Mesothelial cell of epicardium (in vitro differentiated cells): ENCODE results near the gene YWHAQ. TPM values are rescaled to one million over a fixed set of nuclear protein-coding genes. Genes with fewer than 3 reads are reported as not detected.

Source experiments
- DNase-seq, 2 experiments: peaks; one replicate each; pipeline ENCODE4 v3.0.0; 2021; ENCODE audit warnings: low spot score in 2 of 2; ENCODE audit not compliant: unreplicated experiment in 2 of 2
- H3K27ac Mint-ChIP-seq: 2 replicates; pipeline ENCODE4 v1.8.0; 2021; ENCODE audit warnings: mixed read lengths
- H3K27me3 Mint-ChIP-seq: 2 replicates; pipeline ENCODE4 v1.8.0; 2021; ENCODE audit warnings: low read depth, mixed read lengths
- H3K36me3 Mint-ChIP-seq: 2 replicates; pipeline ENCODE4 v1.8.0; 2021; ENCODE audit warnings: mixed read lengths
- H3K4me1 Mint-ChIP-seq: 2 replicates; pipeline ENCODE4 v1.8.0; 2021; ENCODE audit warnings: mixed read lengths
- H3K4me3 Mint-ChIP-seq: 2 replicates; pipeline ENCODE4 v1.8.0; 2021; ENCODE audit warnings: mild to moderate bottlenecking, moderate library complexity, mixed read lengths
- H3K9me3 Mint-ChIP-seq: 2 replicates; pipeline ENCODE4 v1.8.0; 2021; ENCODE audit warnings: mixed read lengths
- total RNA-seq: library from RNA; stranded (reverse); gene quantifications from 3 replicates; pipeline ENCODE4 v1.2.1, GENCODE V29; 2021
- TF ChIP-seq, protein P1 (sequence below): fragments of 200-600 bp; sonication (generic); IDR thresholded peaks from one replicate; pipeline ENCODE4 v1.5.0; 2021; ENCODE audit warnings: antibody characterized with exemption; ENCODE audit not compliant: unreplicated experiment

YWHAQ gene
- total RNA-seq, 1 donor from 2014 or later, result 248 TPM

DNA sequence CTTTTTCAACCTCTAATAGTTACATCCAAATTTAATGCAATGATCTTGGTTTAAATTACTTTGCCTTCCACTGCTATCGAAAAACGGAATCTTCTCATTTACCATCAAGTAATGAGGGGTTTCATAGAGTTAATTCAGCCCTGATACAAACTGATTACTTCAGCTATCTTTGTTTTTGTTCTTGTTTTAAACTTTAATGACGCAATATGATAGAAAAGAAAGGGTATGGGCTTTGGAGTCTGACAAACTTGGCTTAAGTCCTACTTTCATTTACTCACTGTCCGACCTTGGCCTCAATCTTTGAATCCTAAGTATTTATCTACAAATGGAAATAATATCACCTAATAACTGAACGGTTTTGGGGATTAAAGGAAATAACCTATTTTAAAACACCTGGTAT lies 91.3 kb downstream of the YWHAQ start:
- peaks cover 26% of the 10 kb centered on the region for H3K4me1 Mint-ChIP-seq

DNA sequence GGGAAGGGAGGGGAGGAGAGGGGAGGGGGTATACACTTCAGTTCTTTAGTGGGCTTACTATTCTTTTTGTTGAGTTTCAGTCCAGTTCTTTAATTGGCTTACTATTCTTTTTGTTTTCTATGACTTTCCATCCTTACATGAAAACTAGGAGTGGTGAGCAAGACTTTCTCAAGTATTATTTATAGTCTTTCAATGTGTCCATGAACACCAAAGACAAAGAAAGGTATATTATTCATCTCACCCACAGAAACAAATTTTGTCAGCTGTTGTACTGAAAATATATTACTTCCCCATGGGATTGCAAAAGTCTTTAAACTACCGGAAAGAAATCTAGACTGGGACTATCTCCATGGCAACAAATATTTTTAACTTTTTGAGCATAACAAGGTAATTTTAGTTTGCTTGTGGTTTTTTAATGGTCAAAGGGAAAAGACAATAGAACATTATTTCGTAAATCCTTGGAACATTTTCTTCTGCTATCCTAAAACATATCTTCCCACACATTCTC lies 92.7 kb downstream of the YWHAQ start:
- peaks cover 22% of the 10 kb centered on the region for H3K4me1 Mint-ChIP-seq
- TF ChIP-seq, protein P1, sequence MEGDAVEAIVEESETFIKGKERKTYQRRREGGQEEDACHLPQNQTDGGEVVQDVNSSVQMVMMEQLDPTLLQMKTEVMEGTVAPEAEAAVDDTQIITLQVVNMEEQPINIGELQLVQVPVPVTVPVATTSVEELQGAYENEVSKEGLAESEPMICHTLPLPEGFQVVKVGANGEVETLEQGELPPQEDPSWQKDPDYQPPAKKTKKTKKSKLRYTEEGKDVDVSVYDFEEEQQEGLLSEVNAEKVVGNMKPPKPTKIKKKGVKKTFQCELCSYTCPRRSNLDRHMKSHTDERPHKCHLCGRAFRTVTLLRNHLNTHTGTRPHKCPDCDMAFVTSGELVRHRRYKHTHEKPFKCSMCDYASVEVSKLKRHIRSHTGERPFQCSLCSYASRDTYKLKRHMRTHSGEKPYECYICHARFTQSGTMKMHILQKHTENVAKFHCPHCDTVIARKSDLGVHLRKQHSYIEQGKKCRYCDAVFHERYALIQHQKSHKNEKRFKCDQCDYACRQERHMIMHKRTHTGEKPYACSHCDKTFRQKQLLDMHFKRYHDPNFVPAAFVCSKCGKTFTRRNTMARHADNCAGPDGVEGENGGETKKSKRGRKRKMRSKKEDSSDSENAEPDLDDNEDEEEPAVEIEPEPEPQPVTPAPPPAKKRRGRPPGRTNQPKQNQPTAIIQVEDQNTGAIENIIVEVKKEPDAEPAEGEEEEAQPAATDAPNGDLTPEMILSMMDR, result no peak
- no peak overlapping the region for H3K4me3 Mint-ChIP-seq
- H3K27ac Mint-ChIP-seq, result peak overlapping the region; percentile 55
- H3K27me3 Mint-ChIP-seq, result no peaks in the 10 kb centered on the region
- no peak for DNase-seq
- peaks cover 13% of the 10 kb centered on the region for H3K36me3 Mint-ChIP-seq
- no peaks in the 10 kb centered on the region for H3K9me3 Mint-ChIP-seq

More for the DNA sequence above, 91.3 kb downstream of the YWHAQ start:
- DNase-seq, result no peak
- Mint-ChIP-seq H3K27ac (peak overlapping the region; percentile 3), H3K36me3 (peaks cover 8% of the 10 kb centered on the region), H3K9me3 (no peaks in the 10 kb centered on the region), H3K4me3 (no peak overlapping the region), H3K27me3 (no peaks in the 10 kb centered on the region)
- TF ChIP-seq, protein P1, result no peak

DNA sequence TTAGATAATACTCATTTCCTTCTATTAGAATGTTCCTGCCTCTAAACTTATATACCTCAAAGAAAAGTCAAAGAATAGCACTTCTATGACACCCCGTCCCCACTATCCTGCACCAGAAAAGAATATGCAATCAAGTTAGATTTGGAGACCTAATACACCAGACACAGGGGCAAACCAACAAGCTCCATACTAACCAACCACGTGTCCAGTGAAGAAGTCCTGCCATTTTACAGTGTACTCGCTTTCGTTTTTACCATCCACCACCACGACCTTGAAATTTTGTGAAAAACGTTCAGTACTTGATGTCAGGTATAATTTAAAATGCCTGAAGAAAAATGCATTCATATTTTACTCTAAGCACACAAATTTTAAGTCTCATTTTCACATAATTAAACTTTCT lies 94.3 kb downstream of the YWHAQ start:
- Mint-ChIP-seq H3K4me1 (peaks cover 22% of the 10 kb centered on the region), H3K4me3 (no peak overlapping the region), H3K9me3 (no peaks in the 10 kb centered on the region), H3K36me3 (peaks cover 10% of the 10 kb centered on the region), H3K27ac (peak overlapping the region; percentile 2), H3K27me3 (no peaks in the 10 kb centered on the region)
- DNase-seq, result no peak
- TF ChIP-seq, protein P1, result no peak

DNA sequence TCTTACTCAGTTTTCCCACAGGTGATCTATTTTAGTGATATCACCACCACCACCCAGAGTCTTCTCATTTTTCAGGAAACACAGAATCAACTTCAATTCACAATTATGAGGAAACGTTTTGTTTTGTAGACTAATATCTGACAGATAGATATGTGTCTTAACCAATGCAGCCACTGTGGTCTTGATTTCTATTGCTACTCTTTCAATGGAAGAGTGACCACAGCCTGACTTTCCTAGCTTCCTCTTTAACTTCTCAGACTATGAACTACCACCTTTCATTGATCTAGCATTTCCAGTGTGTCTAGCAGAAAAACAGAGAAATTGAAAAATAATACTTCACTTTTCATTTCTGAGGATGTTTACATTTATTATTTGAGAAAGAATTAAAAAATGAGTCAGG lies 95.6 kb downstream of the YWHAQ start:
- no peaks in the 10 kb centered on the region for H3K9me3 Mint-ChIP-seq

More for the DNA sequence above, 95.6 kb downstream of the YWHAQ start:
- no peak for DNase-seq
- H3K27me3 Mint-ChIP-seq, result no peaks in the 10 kb centered on the region
- H3K36me3 Mint-ChIP-seq, result peaks cover 14% of the 10 kb centered on the region
- no peak overlapping the region for H3K27ac Mint-ChIP-seq
- peaks cover 22% of the 10 kb centered on the region for H3K4me1 Mint-ChIP-seq
- no peak overlapping the region for H3K4me3 Mint-ChIP-seq
- TF ChIP-seq, protein P1, result no peak

Other genes with a start within 250 kb of the YWHAQ start
- gene ITGB1BP1, start 207.5 kb downstream of the YWHAQ start, total RNA-seq, result 35.9 to 39.8 TPM (median 38.0 TPM) in 3 replicates
- 44.9 to 47.3 TPM (median 45.1 TPM) in 3 replicates for gene CPSF3, start 207.3 kb downstream of the YWHAQ start, total RNA-seq
- 39.7 to 42.7 TPM (median 41.6 TPM) in 3 replicates for gene IAH1, start 156.4 kb downstream of the YWHAQ start, total RNA-seq
- 47.2 to 48.8 TPM (median 47.8 TPM) in 3 replicates for gene ADAM17, start 75.2 kb downstream of the YWHAQ start, total RNA-seq
- gene TAF1B, start 212.5 kb upstream of the YWHAQ start, total RNA-seq, result 28.2 to 33.1 TPM (median 28.9 TPM) in 3 replicates